Measurements from ENCODE around the gene P4HA3. TPM values are rescaled to one million over a fixed set of nuclear protein-coding genes. Genes with fewer than 3 reads are reported as not detected.
A peak's percentile ranks its signal among the peaks of the same experiment; 100 is the strongest.

The P4HA3 gene
- total RNA-seq, 6 experiments from 2014 or later, result 0.94 to 5.2 (median 1.1) TPM

GRCh38 chr11:74267014-74267413 is 44.4 kb downstream of the P4HA3 start:
- H3K27ac Mint-ChIP-seq, result no peak overlapping the region
- H3K4me1 Mint-ChIP-seq (ENCODE audit: low read depth), result peaks cover 19% of the 10 kb centered on the region
- DNase-seq, result no peak
- TF ChIP-seq CTCF (IDR thresholded peaks at IDR 0.05), result no peak
- H3K27me3 Mint-ChIP-seq (ENCODE audit: insufficient read depth), result no peaks in the 10 kb centered on the region; the same call in 1 of the 2 replicates
- no peak overlapping the region for H3K4me3 Mint-ChIP-seq
- H3K9me3 Mint-ChIP-seq, result no peaks in the 10 kb centered on the region
- H3K36me3 Mint-ChIP-seq (ENCODE audit: low read depth), result no peaks in the 10 kb centered on the region

DNA sequence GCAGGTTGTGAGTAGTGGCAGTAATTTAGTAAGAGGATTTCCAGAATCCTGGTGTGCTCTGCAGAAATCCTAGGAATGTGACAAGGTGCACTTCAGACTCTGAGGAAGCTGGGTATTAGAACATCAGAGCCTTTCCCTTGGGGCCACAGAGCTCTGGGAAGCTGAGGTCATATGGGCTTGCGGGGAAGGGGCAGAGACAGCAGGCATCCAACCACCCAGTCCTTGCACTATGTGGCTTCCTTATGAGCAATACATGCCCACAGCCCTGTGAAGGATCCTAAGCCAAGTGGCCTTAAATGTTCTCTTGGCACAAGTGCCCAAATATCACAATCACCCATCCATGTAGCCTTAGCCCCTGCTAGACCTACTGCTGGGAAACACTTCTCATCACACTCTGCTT is 46.2 kb downstream of the P4HA3 start:
- Mint-ChIP-seq H3K4me3 (no peak overlapping the region), H3K27ac (no peak overlapping the region), H3K4me1 (ENCODE audit: low read depth) (peaks cover 19% of the 10 kb centered on the region), H3K36me3 (ENCODE audit: low read depth) (no peaks in the 10 kb centered on the region), H3K27me3 (ENCODE audit: insufficient read depth) (no peaks in the 10 kb centered on the region; the same call in 1 of the 2 replicates), H3K9me3 (no peaks in the 10 kb centered on the region; the same call in 1 of the 2 replicates)
- TF ChIP-seq CTCF (IDR thresholded peaks at IDR 0.05), result no peak
- no peak for DNase-seq

DNA sequence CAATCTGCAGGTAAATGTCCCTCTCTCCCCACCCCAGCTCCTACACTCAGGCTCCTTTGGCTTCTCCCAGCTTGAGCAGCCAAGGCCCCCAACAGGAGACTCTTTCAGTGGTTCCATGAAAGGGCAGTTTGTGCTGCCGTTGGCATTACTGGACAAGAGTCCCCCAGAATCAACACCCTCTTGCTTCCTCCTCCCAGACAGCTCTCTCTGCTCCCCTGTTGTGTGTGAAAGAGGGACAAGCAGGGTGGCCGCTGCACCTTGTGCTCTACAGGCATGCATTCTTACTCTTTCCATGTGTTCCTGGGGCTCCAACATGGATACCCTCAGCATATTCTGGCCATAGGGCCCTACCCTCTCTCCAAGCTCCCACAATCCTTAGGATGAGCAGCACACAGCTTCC is 48.7 kb downstream of the P4HA3 start:
- Mint-ChIP-seq H3K27ac (no peak overlapping the region), H3K36me3 (ENCODE audit: low read depth) (no peaks in the 10 kb centered on the region), H3K4me3 (no peak overlapping the region), H3K4me1 (ENCODE audit: low read depth) (peaks cover 28% of the 10 kb centered on the region), H3K9me3 (no peaks in the 10 kb centered on the region; the same call in 1 of the 2 replicates), H3K27me3 (ENCODE audit: insufficient read depth) (no peaks in the 10 kb centered on the region; the same call in none of the 2 replicates)
- no peak for DNase-seq
- TF ChIP-seq CTCF (IDR thresholded peaks at IDR 0.05), result no peak

GRCh38 chr11:74257959-74258553 is 53.4 kb downstream of the P4HA3 start:
- H3K9me3 Mint-ChIP-seq, result no peaks in the 10 kb centered on the region; the same call in 1 of the 2 replicates
- peaks cover 3% of the 10 kb centered on the region; the same call in 1 of the 2 replicates for H3K27me3 Mint-ChIP-seq (ENCODE audit: insufficient read depth)
- no peak overlapping the region for H3K4me3 Mint-ChIP-seq
- TF ChIP-seq CTCF (IDR thresholded peaks at IDR 0.05), result no peak
- H3K4me1 Mint-ChIP-seq (ENCODE audit: low read depth), result peaks cover 29% of the 10 kb centered on the region
- H3K27ac Mint-ChIP-seq, result no peak overlapping the region
- peaks cover 9% of the 10 kb centered on the region for H3K36me3 Mint-ChIP-seq (ENCODE audit: low read depth)
- DNase-seq, result peak; percentile 7

DNA sequence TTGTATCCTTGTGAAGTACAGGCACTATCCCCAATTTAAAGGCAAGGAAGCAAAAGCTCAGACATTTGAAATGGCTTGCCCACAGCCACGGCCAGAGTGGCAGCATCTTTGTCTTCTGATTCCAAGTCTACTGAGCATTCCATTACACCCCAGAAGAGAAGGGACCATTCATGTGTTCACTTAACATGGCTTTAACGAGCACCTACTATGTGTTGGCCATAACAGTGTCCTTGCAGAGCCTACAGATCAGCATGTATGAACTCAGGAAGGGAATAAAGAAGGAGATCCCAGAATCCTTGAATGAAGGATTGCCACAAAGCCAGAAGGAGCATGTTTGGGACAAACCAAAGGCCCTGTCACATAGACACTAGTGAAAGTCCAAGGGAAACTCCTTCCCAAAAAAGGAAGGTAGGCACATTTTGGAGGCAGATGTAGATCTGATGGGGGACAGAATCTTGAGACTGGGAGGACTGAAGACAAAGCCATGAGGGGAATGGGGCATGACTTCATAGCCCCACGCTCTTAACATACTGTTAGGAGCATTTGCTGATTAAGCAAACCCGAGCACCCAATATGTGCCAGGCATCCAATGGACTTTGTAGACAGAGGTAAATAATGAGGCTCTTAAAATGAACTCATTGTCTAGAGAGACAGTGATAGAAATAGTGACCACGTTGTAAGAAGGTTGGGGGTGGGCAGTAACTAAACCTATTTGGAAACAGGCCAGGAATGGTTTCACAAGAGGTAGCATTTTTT is 54.9 kb downstream of the P4HA3 start:
- Mint-ChIP-seq H3K27me3 (ENCODE audit: insufficient read depth) (peaks cover 3% of the 10 kb centered on the region; the same call in 1 of the 2 replicates), H3K27ac (no peak overlapping the region), H3K9me3 (no peaks in the 10 kb centered on the region; the same call in 1 of the 2 replicates), H3K36me3 (ENCODE audit: low read depth) (peaks cover 9% of the 10 kb centered on the region), H3K4me3 (no peak overlapping the region), H3K4me1 (ENCODE audit: low read depth) (peaks cover 29% of the 10 kb centered on the region)
- no peak for TF ChIP-seq CTCF (IDR thresholded peaks at IDR 0.05)
- no peak for DNase-seq
